SU-DHL-6 (cell line): Measurements from ENCODE around the gene LRIT3.

Source experiments
- CTCF ChIP-seq: fragments of 200-600 bp; sonication (generic); IDR thresholded peaks from one replicate; pipeline ENCODE4 v1.5.1; 2017; ENCODE audit warnings: antibody characterized with exemption, mild to moderate bottlenecking, low read length, moderate library complexity; ENCODE audit not compliant: insufficient read depth, poor library complexity, severe bottlenecking
- EZH2phosphoT487 ChIP-seq: fragments of 200-600 bp; sonication (generic), shearing (Covaris generic); conservative IDR thresholded peaks from 2 replicates; pipeline ENCODE4 v1.6.1; 2018; ENCODE audit warnings: mild to moderate bottlenecking, antibody characterized with exemption, low read length, moderate library complexity, mixed read lengths

DNA sequence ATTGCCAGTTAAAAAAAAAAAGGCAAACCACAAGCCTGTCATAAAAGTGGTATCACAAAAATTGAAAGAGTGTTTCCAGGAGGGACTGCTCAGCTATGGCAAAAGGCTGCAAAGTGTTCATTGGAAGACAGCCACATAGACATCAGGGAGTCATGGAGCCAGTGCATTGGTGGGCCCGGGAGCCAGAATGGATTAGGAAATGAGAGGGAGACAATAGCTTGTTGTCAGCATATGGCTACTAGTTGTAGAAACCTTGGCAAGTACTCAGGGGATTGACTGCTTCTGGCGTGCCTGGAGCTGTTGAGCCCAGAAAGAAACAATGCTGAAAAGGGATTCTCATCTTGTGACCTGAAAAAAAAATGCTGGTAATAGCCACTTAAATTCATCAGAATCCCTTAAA, 27.3 kb upstream of the LRIT3 start:
- no peak for TF ChIP-seq EZH2phosphoT487
- TF ChIP-seq CTCF = no peak
